GM19452 (cell line): ENCODE measurements around the gene ODF2L.
A peak's percentile ranks its signal among the peaks of the same experiment; 100 is the strongest.
"Not testable (repeated sequence)": the region's sequence is repeated elsewhere in the genome, so short reads cannot be mapped to it uniquely, and the experiment has no call there.

Experiments used
- ATAC-seq: cut with Tn5 transposase; IDR thresholded peaks from one replicate; pipeline ENCODE4 v1.9.1; 2021; ENCODE audit not compliant: unreplicated experiment

Gene ODF2L

DNA sequence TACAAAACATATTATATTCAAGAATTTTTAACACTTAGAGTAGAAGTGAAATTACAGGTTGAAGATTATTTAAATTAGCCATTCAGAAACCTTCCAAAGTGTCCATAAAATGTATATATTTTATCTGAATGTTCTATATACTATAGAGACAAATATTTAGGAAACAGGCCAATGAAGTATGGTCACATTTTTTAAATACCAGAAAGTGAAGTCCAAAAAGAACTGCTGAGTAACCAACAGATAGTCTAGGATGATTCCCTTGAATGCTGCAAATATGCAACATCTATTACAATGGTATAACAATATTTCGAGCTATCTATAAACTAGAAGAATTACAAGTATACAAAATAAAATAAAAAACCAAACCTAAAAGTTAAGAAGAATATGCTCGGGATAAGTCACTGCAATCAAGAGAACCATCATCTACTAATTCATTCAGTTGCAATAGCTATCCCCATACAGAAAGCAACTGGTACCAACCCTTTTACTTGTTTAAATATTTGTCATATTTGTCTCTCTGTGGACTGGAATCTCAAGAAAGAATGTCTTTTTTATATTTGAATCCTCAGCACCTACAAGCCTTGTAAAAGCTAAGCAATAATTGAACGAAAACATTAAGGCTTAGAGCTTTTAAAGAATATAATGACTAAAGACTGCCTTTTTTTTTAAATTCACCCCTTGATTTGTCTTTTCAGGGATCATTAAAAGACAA, 8.1 kb downstream of the ODF2L start:
- ATAC-seq, result no peak

- ATAC-seq, result peak; percentile 53
Observed at GRCh38 chr1:86382878-86383277, 13.2 kb downstream of the ODF2L start.

- no peak for ATAC-seq
Observed at GRCh38 chr1:86381223-86381622, 14.9 kb downstream of the ODF2L start.

- peak; percentile 74 for ATAC-seq
Observed at GRCh38 chr1:86380257-86380861, 15.8 kb downstream of the ODF2L start.

DNA sequence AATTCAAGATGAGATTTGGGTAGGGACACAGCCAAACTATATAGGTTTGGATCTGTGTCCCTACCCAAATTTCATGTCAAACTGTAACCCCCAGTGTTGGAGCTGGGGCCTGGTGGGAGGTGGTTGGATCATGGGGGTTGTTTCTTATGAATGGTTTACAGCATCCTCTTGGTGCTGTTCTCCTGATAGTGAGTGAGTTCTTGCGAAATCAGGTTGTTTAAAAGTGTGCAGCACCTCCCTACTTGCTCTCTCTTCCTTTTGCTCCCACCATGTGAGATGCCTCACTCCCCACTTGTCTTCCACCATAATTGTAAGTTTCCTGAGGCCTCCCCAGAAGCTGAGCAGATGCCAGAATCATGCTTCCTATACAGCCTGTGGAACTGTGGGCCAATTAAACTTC, 17.3 kb downstream of the ODF2L start:
- no peak for ATAC-seq

DNA sequence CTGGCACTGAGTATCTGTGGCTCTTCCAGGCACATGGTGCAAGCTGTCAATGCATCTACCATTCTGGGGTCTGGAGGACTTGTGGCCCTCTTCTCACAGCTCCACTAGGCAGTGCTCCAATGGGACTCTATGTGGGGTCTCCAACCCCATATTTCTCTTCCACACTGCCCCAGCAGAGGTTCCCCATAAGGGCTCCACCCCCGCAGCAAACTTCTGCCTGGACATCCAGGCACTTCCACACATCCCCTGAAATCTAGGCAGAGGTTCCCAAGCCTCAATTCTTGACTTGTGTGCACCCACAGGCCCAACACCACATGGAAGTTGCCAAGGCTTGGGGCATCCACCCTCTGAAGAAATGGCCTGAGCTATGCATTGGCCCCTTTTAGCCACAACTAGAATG, 18.8 kb downstream of the ODF2L start:
- ATAC-seq, result no peak

DNA sequence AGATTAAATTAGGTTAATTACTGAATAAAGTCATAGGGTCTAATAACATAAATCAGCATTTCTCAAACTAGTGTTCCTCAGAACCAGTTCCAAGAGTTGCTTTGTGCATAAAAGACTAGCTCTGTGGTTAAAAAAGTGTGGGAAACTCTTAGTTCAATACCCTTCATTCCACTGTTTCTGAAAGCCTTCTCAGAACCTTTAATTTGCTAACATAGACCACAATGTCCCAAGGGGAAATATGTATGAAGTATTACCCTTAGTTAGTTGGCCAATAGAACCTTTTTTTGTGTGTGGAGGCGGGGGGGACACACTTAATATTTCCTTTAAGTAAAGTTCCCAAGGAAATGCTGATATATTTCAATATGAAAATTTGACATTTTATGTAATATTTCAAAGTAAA, 20.4 kb downstream of the ODF2L start:
- ATAC-seq, result no peak

GRCh38 chr1:86370601-86371022, 25.5 kb downstream of the ODF2L start:
- ATAC-seq, result no peak

- no peak for ATAC-seq
Observed at GRCh38 chr1:86365896-86366295, 30.2 kb downstream of the ODF2L start.

DNA sequence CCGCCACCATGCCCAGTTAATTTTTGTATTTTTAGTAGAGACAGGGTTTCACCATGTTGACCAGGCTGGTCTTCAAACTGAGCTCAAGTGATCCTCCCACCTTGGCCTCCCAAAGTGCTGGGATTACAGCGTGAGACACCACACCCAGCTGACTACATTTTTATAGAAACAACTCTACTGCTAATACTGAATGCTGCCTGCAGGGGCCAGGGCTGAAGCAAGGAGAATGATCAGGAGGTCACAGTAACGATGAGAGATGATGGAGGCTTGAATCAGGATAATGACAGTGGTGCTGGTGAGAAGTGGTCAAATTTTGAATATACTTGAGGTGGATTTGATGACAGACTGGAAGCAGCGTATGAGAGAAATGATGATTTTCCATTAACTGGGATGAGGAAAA, 33.3 kb downstream of the ODF2L start:
- no peak for ATAC-seq

DNA sequence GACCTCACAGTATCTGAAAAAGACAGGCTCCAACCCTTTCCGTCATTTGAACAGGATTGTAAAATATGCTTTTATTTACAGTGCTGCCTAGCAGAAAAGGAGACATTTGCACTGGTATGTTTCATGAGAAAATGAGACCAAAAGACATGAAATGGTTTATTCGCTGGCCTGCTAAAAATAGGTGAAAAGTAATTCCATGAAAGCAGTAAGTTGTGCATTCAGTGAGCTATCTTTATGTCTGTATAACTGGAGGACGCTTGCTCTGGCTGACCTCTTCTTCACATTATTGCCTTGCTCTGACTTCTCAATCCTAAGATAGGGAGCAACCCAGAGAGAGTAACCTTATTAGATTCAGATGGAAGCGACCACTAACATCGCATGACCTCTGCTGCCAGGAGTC, 38.3 kb downstream of the ODF2L start:
- ATAC-seq, result no peak

DNA sequence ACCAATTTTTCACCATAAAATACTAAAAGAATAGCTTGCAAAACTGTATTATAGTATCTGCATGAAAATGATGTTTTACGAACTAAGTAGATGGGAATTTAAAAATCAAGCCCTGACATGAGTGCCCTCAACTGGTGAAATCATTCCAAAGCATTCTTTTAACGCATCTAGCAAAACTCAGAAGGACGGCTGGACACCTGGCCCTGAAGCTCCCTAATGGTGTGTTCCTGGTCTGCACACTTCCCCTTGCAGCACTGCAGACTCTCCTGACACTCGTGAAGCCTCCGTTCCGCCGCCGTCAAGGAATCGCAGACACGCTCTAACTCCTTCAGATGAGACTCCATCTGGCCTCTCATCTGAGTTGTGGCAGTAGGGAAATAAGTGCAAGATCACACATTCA, 39.9 kb downstream of the ODF2L start:
- no peak for ATAC-seq

- no peak for ATAC-seq
Observed at GRCh38 chr1:86352086-86352485, 44.0 kb downstream of the ODF2L start.

DNA sequence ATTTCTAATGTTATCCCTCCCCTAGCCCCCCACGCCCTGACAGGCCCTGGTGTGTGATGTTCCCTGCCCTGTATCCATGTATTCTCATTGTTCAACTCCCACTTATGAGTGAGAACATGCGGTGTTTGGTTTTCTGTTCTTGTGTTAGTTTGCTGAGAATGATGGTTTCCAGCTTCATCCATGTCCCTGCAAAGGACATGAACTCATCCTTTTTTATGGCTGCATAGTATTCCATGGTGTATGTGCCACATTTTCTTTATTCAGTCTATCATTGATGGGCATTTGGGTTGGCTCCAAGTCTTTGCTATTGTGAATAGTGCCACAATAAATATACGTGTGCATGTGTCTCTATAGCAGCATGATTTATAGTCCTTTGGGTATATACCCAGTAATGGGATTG, 45.9 kb downstream of the ODF2L start:
- not testable (repeated sequence) for ATAC-seq

- ATAC-seq, result no peak
Observed at GRCh38 chr1:86346388-86346787, 49.7 kb downstream of the ODF2L start.

GRCh38 chr1:86345042-86345441, 51.1 kb downstream of the ODF2L start:
- no peak for ATAC-seq

- no peak for ATAC-seq
Observed at GRCh38 chr1:86339906-86340305, 56.2 kb downstream of the ODF2L start.

DNA sequence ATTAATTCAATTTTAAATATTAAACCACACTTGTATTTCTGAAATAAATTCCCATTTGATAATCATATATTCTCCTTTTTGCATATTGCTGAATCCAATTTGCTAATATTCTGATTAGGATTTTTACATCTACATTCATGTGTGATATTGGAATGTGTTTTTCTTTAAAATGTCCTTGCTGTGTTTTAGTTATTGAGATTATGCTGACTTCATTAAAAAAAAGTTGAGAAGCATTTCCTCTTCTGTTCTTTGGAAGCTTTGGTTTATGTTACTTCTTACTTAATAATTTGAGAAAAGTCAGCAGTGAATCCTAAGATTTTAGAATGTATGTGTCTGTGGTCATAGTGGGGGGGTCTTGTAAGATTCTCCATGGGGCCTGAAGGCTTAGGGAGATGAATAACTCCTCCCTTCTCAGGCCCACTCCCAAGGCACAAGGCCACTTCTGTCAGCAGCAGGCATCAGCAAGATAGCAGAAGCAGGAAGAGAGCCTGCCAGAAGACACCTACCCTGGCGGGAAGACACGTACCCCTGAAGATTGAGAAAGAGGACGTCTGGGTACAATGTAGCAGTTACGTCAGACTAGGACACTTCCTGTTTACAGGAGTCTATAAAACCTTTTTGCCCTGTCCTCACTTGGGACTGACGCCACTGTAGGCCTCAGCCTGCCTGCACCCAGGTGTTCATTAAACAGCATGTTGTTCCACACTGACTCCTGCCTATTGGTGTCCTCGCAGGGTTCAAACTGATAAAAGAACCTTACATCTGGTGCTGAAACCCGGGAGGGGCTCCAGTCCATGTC, 56.9 kb downstream of the ODF2L start:
- ATAC-seq, result no peak

- ATAC-seq, result no peak
Observed at GRCh38 chr1:86335916-86336315, 60.2 kb downstream of the ODF2L start.

GRCh38 chr1:86325264-86325663, 70.9 kb downstream of the ODF2L start:
- no peak for ATAC-seq

DNA sequence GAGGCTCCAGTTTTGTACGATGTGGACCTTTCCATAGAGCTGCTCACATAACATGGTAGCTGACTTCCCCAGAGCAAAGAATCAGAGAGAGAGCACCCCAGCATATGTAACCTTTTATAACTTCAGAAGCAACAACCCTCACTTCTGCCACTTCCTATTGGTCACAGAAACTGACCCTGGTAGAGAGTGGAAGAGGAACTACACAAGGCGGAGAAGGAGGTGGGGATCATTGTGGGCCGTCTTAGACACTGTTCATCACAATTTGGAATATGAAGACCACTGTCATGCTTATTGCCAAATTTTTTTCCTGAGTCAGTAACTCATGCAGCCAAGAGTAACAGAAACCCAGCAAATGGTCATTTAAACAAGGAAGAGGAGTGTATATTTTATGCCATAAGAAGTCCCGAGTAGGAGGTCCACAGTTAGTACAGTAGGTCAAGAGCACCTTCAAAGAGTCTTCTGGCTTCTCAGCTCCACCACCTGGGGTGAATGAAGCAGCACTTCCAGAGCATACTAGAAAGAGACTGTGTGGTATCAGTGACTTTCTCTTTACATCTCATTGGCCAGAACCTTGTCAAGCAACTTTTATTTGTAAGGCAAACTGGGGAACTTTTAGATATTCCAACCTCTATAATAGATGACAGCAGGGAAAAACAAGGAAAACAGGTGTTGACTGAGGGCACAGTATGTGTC, 71.8 kb downstream of the ODF2L start:
- no peak for ATAC-seq

- no peak for ATAC-seq
Observed at GRCh38 chr1:86322241-86322640, 73.9 kb downstream of the ODF2L start.
